Panc1 (cell line): ENCODE measurements around the gene ATR. TPM values are rescaled to one million over a fixed set of nuclear protein-coding genes. Genes with fewer than 3 reads are reported as not detected.

Experiments
- ATAC-seq: fragments of 200-7000 bp; cut with Tn5 transposase; 2 replicates; pipeline ENCODE4 v1.9.1; 2020; ENCODE audit warnings: mild to moderate bottlenecking, moderate library complexity
- BruUV-seq: library from RNA; stranded (reverse); fragments of 400-500 nt; replicated peaks from 2 replicates; lab custom pipeline; 2021; lab: Mats Ljungman, UMichigan
- CTCF ChIA-PET: fragments of 300-600 bp; sonication (Branson Sonifier 250); formaldehyde crosslinking; loops from one replicate; lab custom pipeline; 2022; ENCODE audit warnings: antibody characterized with exemption; lab: Charles Lee
- POLR2A ChIA-PET: fragments of 300-600 bp; sonication (Branson Sonifier 250); formaldehyde crosslinking; loops from one replicate; lab custom pipeline; 2022; ENCODE audit warnings: antibody characterized with exemption; lab: Charles Lee
- DNase-seq: peaks from one replicate; pipeline ENCODE4 v3.0.0-alpha.2; 2010; ENCODE audit warnings: low read depth, low spot score
- H3K27ac ChIP-seq: 2 replicates; pipeline ENCODE4 v1.5.1; 2011; ENCODE audit warnings: mild to moderate bottlenecking, low read length, inconsistent platforms
- H3K27me3 ChIP-seq: fragments of 200-500 bp; sonication (Bioruptor generic); 2 replicates; pipeline ENCODE4 v1.6.0; 2014; ENCODE audit warnings: low read length, inconsistent platforms; ENCODE audit not compliant: control insufficient read depth, insufficient read depth
- H3K36me3 ChIP-seq: fragments of 200-500 bp; sonication (Bioruptor generic); 2 replicates; pipeline ENCODE4 v1.5.1; 2014; ENCODE audit warnings: inconsistent platforms, mild to moderate bottlenecking, low read length, moderate library complexity; ENCODE audit not compliant: control insufficient read depth, insufficient read depth
- H3K4me1 ChIP-seq: 2 replicates; pipeline ENCODE4 v1.5.1; 2011; ENCODE audit warnings: inconsistent platforms, mild to moderate bottlenecking, low read length, moderate library complexity; ENCODE audit not compliant: control insufficient read depth, insufficient read depth
- H3K4me3 ChIP-seq, 2 experiments: 2 replicates each; pipeline ENCODE4 v1.5.1; 2011 to 2012; ENCODE audit warnings: low read depth in 2 of 2, low read length in 2 of 2, mild to moderate bottlenecking in 2 of 2, inconsistent platforms in 1 of 2, moderate library complexity in 1 of 2
- H3K9me3 ChIP-seq: fragments of 200-500 bp; sonication (Bioruptor generic); 2 replicates; pipeline ENCODE4 v1.5.1; 2014; ENCODE audit warnings: low read depth, mild to moderate bottlenecking, inconsistent platforms, low read length, moderate library complexity; ENCODE audit not compliant: control insufficient read depth, insufficient read depth
- CTCF ChIP-seq: fragments of 450-650 bp; IDR thresholded peaks from 2 replicates; pipeline ENCODE4 v1.5.1; 2017; ENCODE audit warnings: mild to moderate bottlenecking
- POLR2AphosphoS5 ChIP-seq: IDR thresholded peaks from 2 replicates; pipeline ENCODE4 v1.6.1; 2012; ENCODE audit warnings: mild to moderate bottlenecking, low read depth, low read length, moderate library complexity
- REST ChIP-seq, 2 experiments: IDR thresholded peaks; 2 replicates each; pipeline ENCODE4 v1.6.1; 2011 to 2012; ENCODE audit warnings: low read depth in 2 of 2, control low read depth in 1 of 2, low read length in 1 of 2, mild to moderate bottlenecking in 1 of 2, moderate library complexity in 1 of 2; ENCODE audit not compliant: insufficient read depth in 1 of 2
- SIN3A ChIP-seq: IDR thresholded peaks from 2 replicates; pipeline ENCODE4 v1.6.1; 2012; ENCODE audit warnings: low read depth, mild to moderate bottlenecking, low read length, moderate library complexity, borderline replicate concordance; ENCODE audit not compliant: insufficient read depth
- TCF7L2 ChIP-seq: IDR thresholded peaks from 2 replicates; pipeline ENCODE4 v1.6.1; 2011; ENCODE audit warnings: mild to moderate bottlenecking, low read depth, low read length, inconsistent platforms
- in situ Hi-C: cut with HindIII; loops from 2 replicates; pipeline ENCODE4 v1.10.0; 2016; ENCODE audit warnings: low sequenced_read_pairs, low pct_unique_long_range_greater_than_20kb
- intact Hi-C: fragments of 100-400 bp; cut with micrococcal nuclease; formaldehyde crosslinking; loops from one replicate; pipeline ENCODE4 v1.10.0; 2022; ENCODE audit not compliant: unreplicated experiment
- total RNA-seq: library from RNA; stranded (reverse); gene quantifications from one replicate; pipeline ENCODE4 v1.2.1, GENCODE V29; 2021; ENCODE audit not compliant: unreplicated experiment

Gene ATR
- total RNA-seq, 1 experiment from 2014 or later = 38.6 TPM

- no peaks in the 10 kb centered on the region for H3K9me3 ChIP-seq
- no peak for ATAC-seq
- in situ Hi-C loops (no loop called here), intact Hi-C loops (no loop called here)
- H3K27ac ChIP-seq = no peak overlapping the region
- no peaks in the 10 kb centered on the region for H3K4me1 ChIP-seq
- H3K36me3 ChIP-seq = no peaks in the 10 kb centered on the region
- TF ChIP-seq SIN3A = no peak
- TF ChIP-seq CTCF = no peak
- no peak for TF ChIP-seq POLR2AphosphoS5
- TF ChIP-seq REST (IDR thresholded peaks at IDR 0.05; ENCODE audit: insufficient read depth in 1 of 2, low read depth in 2 of 2, low read length in 1 of 2) = no peak
- TF ChIP-seq TCF7L2 = no peak
- no peak for DNase-seq
- POLR2A ChIA-PET = no interaction called here
- H3K27me3 ChIP-seq = no peaks in the 10 kb centered on the region
- no peak overlapping the region for H3K4me3 ChIP-seq
- CTCF ChIA-PET = no interaction called here
- BruUV-seq = no TSS peak
These were observed 32.7 kb upstream of the ATR start for GRCh38 chr3:142611206-142611605.

- Histone ChIP-seq H3K27ac (no peak overlapping the region), H3K9me3 (no peaks in the 10 kb centered on the region), H3K27me3 (no peaks in the 10 kb centered on the region), H3K4me1 (no peaks in the 10 kb centered on the region), H3K4me3 (no peak overlapping the region), H3K36me3 (no peaks in the 10 kb centered on the region)
- intact Hi-C loops = no loop called here
- in situ Hi-C loops = no loop called here
- ChIA-PET CTCF (no interaction called here), POLR2A (interaction anchor here (1.0 kb wide), 1 partner anchor 17 kb away, joined by 5 read pairs; no protein-coding TSS in a partner anchor)
- TF ChIP-seq CTCF (no peak), SIN3A (no peak), REST (IDR thresholded peaks at IDR 0.05; ENCODE audit: insufficient read depth in 1 of 2, low read depth in 2 of 2, low read length in 1 of 2) (no peak), POLR2AphosphoS5 (no peak), TCF7L2 (no peak)
- DNase-seq (no peak), ATAC-seq (no peak)
- no TSS peak for BruUV-seq
These were observed 30.6 kb upstream of the ATR start for GRCh38 chr3:142609136-142609535.
